Activated T-helper 1 cell treated with anti-CD3 and anti-CD28 coated beads, Interleukin-2, amount 50 U/mL, for 16 hours (primary cell): ENCODE measurements around the gene VANGL2.

Source experiments
- DNase-seq, 2 donors: peaks; one replicate each; pipeline ENCODE4 v3.0.0-alpha.2; 2020; ENCODE audit warnings: low read depth in 1 of 2, low spot score in 1 of 2

Gene VANGL2

DNA sequence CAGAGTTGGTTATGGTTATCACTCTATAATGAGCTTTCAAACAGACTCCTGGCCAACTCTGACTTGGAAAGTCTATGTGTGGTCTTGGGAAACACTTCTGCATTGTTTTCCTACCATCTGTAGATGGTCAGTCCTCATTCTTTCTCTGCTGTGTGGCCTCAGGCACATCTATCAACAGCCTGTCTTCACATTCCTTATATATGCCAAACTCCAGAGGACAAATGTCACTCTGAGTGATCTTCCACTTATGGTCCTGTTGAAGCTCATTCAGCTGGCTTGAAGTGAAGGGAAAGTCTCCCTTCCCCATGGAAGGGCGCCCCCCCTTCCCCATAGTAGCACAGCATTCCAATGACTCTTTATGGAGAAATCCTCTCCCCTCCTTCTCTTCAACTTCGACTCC lies 58.7 kb downstream of the VANGL2 start:
- no peak for DNase-seq

DNA sequence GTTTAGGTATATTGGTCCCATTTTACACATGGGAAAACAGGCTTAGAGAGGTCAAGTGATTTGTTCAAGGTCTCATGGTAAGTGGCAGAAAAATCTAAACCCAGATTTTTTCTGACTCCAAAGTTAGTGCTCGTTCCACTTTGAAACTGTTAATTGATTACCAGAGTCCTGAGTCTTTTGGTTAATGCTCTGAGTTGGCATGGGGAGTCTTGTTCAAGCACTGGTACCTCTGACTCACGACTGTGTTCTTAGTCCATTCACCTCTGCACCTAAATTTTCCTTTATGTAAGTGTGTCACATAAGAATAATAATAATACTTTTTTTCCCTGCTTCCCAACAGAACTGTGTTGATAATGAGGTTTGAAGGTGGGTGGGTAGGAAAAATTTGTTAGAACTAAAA lies 59.3 kb downstream of the VANGL2 start:
- DNase-seq = no peak

DNA sequence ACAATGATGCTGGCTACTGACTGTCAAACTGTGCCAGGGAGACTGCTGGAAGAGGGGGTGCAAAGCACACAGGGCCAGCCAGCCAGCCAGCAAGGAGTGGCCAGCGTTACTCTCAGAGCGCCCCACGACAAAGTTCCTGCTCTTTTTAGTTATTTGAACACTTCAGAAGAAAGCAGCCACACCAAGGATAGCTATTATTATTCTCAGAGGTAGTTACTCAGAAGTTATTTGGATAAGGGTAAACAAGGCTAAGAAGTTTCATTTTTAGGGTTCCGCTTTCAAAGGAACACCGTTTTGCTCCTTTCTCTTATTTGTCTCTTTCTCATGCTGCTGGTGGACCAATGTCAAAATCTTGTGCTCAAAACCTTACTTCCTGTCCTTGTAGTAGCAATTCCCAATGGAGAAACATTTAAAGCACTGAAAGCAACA lies 59.9 kb downstream of the VANGL2 start:
- no peak for DNase-seq

DNA sequence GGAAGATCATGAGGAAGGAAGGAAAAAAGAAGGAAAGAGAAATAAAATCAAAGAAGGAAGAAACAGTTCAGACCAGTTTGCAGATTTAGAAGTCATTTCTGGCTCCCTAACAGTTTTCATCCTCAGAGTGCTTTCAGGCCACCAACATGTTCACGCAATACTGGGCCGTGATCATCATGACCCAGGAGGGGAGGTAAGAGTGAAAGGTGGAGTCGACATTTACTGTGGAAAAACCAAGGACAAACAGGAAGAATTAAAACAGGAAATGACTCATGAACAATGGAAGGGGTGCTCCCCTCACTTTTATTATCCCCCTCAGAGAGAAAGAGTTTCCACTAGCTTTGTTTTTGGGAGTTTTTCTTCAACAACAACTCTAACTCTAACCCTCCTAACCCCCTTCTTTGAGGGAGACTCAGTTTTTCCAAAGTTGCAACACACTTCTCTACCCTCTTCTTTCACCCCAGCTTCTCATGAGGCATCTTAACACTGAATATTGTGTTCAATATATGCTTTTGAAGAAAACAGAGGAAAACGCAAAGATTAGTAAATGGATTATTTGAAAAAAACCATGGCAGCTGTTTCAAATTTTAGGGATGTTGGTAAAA lies 60.4 kb downstream of the VANGL2 start:
- DNase-seq = no peak

DNA sequence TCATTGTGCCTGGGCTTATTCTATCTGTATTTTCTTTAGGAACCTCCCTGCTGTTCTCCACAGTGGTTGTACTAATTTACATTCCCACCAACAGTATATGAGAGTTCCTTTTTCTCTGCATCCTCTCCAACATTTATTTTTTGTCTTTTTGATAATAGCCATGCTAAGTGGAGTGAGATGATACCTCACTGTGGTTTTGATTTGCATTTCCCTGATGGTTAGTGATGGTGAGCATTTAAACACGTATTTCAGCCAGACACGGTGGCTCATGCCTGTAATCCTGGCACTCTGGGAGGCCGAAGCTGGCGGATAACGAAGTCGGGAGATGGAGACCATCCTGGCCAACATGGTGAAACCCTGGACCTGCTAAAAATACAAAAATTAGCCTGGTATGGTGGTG lies 64.8 kb downstream of the VANGL2 start:
- no peak for DNase-seq

DNA sequence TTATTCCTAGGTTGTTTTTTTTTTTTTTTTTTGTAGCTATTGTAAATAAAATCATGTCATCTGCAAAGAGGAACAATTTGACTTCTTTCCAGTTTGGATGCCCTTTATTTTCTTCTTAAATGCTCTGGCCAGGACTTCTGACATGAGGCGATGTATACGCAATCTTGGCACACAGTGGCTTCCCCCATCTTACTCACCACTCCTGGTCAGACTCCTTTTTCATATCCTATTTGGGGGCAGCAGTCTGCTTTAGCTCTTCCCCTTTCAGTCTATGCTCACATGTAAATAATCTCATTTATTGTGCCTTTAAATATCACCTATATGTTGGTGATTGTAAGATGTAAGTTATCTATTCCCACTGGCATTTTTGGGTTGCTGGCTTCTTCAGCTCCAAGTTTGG lies 66.6 kb downstream of the VANGL2 start:
- DNase-seq = no peak

DNA sequence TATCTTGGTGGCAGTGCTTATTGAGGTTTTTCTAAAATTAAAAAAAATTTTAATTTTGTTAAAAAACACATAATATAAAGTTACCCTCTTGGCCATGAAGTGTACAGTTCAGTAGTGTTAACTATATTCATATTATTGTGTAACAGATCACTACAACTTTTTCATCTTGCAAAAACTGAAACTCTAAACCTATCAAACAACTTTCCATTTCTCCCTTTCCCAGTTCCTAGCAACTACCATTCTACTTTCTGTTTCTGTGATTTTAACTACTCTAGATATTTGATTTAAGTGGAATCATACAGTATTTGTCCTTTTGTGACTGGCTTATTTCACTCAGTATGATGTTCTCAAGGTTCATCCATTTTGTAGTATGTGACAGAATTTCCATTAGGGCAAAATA lies 67.2 kb downstream of the VANGL2 start:
- no peak for DNase-seq

DNA sequence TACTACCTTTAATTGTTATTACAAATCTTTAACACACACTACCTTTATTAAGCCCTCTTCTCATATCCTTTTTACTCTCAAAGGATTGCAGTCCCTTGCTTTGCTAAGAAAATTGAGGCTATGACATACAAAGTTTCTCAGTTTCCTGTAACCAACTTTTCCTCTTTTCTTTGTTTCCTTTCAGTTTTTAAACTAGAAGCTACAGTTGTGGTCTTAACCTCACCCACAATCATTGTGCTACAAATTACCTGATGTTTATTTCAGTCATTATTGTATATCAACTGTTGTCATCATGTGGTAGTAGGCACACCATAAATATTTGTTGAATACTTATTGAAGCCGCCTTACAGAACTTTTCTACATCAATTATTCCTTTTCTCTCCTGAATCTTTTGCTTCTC lies 70.9 kb downstream of the VANGL2 start:
- no peak for DNase-seq

DNA sequence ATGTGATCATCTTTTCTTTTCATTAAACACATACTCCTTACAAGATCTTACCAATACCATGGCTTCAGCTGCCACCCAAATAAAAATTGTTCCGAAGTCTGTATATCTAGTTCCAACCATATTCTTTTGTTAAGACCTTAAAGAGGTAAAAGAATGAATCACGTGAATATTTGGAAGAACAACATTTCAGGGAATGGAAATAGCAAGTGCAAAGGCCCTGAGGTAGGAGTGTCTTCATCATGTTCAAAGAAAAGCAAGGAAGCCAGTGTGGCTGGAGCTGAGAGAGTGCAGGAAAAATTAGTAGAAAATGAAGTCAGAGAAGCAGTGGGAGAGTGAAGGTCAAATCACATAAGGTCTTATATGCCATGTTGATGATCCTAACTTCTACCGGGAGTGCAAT lies 71.7 kb downstream of the VANGL2 start:
- DNase-seq = no peak

DNA sequence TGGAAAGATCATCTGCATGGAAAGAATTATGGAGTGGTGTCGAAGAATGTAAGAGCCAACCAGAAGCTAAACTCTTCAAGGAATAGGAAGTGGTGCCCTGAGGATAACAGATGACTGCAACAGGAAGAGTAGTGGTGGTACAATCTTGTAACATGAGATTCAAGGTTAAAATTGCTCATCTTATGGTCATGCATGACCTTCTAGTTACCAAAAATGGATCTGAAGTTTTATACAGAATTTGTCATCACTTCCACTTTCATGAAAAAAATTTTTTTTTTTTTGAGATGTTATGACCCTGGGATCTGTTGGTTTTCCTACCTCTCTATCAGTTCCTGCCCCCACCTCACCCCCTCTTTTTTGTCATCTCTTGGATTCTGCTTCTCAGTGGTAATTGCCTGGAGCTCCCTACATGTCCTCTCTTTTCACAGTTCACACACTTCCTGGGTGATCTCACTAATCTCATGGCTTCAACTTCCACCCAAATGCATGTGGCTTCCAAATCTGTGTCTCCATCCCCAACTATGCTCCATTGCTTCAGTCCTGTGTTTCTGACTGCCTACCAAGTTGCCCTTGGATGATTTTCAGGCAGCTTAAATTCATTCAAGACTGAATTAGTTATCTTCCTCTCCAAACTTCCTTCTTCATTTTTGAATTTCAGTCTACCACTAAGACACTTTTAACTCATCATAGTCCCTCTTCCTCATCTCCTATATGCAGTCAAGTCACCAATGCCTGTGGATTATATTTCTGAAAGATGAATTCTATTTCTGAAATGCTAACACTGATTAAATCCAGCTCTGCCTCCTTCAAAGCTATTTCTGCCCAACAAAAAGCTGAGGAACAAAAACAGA lies 74.3 kb downstream of the VANGL2 start:
- DNase-seq = no peak
